Measurements from ENCODE around the gene TRIM71. TPM values are rescaled to one million over a fixed set of nuclear protein-coding genes. Genes with fewer than 3 reads are reported as not detected.

Gene TRIM71
- total RNA-seq, 2 donors from 2014 or later: 154 to 169 TPM

DNA sequence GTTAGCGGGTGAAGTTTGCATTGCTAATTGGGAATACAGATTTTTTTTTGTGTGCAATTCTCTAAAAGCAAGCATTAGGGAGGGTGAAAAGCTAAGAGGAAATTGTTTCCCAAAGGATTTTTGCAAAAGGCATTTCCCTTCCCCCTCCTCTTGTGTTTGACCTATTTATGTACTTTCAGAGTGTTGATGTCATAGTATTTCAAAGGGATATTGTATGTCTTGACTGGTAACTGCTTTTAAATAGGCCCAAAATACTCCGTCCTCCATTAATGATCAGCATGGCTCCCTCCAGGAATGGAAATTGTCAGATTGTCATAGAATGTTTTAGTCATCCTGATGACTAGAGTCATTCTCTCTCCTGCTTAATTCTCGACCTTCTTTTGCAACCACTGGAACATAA, 32.4 kb downstream of the TRIM71 start:
- no peak for DNase-seq
- H3K36me3 Mint-ChIP-seq (ENCODE audit: low read depth): peaks cover 24% of the 10 kb centered on the region
- Histone ChIP-seq H3K9me3 (ENCODE audit: control insufficient read depth, low read length) (no peaks in the 10 kb centered on the region), H3K4me1 (ENCODE audit: control insufficient read depth, insufficient read depth, low read length) (peaks cover 41% of the 10 kb centered on the region), H3K36me3 (ENCODE audit: control insufficient read depth, insufficient read depth, low read length) (peaks cover 6% of the 10 kb centered on the region), H3K4me3 (ENCODE audit: low read length) (no peak overlapping the region), H3K9ac (ENCODE audit: extremely low read depth, low read length, poor library complexity, severe bottlenecking) (no peak overlapping the region), H3K27me3 (ENCODE audit: control insufficient read depth, insufficient read depth, low read length, poor library complexity, severe bottlenecking) (no peaks in the 10 kb centered on the region), H3K27ac (ENCODE audit: low read depth, low read length) (peak overlapping the region; percentile 54)
- H3K4me3 Mint-ChIP-seq: peak overlapping the region; percentile 25
- peaks cover 79% of the 10 kb centered on the region for H3K4me1 Mint-ChIP-seq
- H3K27me3 Mint-ChIP-seq (ENCODE audit: insufficient read depth): no peaks in the 10 kb centered on the region
- WGBS, 2 experiments (ENCODE audit: insufficient coverage in 1 of 2, insufficient read length in 1 of 2): 71 to 79% methylated on average over 2 to 3 of the region's 3 CpGs
- TF ChIP-seq, protein P1, sequence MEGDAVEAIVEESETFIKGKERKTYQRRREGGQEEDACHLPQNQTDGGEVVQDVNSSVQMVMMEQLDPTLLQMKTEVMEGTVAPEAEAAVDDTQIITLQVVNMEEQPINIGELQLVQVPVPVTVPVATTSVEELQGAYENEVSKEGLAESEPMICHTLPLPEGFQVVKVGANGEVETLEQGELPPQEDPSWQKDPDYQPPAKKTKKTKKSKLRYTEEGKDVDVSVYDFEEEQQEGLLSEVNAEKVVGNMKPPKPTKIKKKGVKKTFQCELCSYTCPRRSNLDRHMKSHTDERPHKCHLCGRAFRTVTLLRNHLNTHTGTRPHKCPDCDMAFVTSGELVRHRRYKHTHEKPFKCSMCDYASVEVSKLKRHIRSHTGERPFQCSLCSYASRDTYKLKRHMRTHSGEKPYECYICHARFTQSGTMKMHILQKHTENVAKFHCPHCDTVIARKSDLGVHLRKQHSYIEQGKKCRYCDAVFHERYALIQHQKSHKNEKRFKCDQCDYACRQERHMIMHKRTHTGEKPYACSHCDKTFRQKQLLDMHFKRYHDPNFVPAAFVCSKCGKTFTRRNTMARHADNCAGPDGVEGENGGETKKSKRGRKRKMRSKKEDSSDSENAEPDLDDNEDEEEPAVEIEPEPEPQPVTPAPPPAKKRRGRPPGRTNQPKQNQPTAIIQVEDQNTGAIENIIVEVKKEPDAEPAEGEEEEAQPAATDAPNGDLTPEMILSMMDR (conservative IDR thresholded peaks at IDR 0.05): no peak
- peak overlapping the region; percentile 60 for H3K27ac Mint-ChIP-seq
- no peaks in the 10 kb centered on the region for H3K9me3 Mint-ChIP-seq

DNA sequence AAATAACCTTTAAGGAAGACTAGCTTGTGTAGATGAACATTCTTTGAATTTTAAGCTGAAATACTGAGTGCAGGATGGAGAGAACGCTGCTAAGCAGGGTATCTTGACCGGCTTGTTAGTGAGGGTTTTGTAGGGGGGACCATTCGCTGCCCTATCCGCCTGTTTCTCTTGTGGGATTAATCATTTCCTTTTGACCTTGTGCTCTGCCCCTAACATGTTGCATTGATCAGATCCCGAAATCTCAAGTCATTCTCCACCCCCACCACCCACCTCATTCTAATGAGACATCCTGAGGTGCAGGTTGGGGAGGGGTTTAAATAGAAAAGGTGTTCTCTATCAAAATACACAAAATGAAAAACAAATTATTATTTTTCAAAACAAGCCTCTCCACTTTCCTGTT, 32.8 kb downstream of the TRIM71 start:
- H3K27ac ChIP-seq (ENCODE audit: low read depth, low read length): peak overlapping the region; percentile 54

DNA sequence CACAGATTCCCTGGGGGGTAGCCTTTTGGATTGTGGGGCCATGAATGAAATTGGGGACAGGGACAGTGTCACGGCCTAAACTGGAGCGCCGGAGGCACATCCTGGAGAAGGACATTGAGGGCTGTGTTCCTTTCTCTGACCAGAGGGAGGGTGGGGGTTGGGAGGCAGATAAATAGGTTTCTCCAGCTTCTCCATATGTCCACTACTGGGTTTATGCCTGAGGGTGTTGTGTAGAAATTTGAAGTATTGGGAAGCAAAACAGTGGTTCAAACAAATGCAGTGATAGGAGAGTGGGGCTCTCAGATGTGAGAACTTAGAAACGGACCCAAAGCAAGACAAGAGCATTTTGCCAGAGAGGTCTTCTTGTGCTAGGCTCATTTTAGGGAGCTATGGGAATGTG, 34.3 kb downstream of the TRIM71 start:
- Histone ChIP-seq H3K9ac (ENCODE audit: extremely low read depth, low read length, poor library complexity, severe bottlenecking) (no peak overlapping the region), H3K27ac (ENCODE audit: low read depth, low read length) (peak overlapping the region; percentile 12), H3K4me3 (ENCODE audit: low read length) (no peak overlapping the region), H3K9me3 (ENCODE audit: control insufficient read depth, low read length) (no peaks in the 10 kb centered on the region), H3K4me1 (ENCODE audit: control insufficient read depth, insufficient read depth, low read length) (peaks cover 37% of the 10 kb centered on the region), H3K36me3 (ENCODE audit: control insufficient read depth, insufficient read depth, low read length) (peaks cover 10% of the 10 kb centered on the region), H3K27me3 (ENCODE audit: control insufficient read depth, insufficient read depth, low read length, poor library complexity, severe bottlenecking) (no peaks in the 10 kb centered on the region)
- no peaks in the 10 kb centered on the region for H3K9me3 Mint-ChIP-seq
- TF ChIP-seq, protein P1 (conservative IDR thresholded peaks at IDR 0.05): no peak
- H3K4me1 Mint-ChIP-seq: peaks cover 84% of the 10 kb centered on the region
- H3K36me3 Mint-ChIP-seq (ENCODE audit: low read depth): peaks cover 33% of the 10 kb centered on the region
- H3K27ac Mint-ChIP-seq: peak overlapping the region; percentile 79
- no peaks in the 10 kb centered on the region for H3K27me3 Mint-ChIP-seq (ENCODE audit: insufficient read depth)
- DNase-seq: no peak
- no peak overlapping the region for H3K4me3 Mint-ChIP-seq
- WGBS, 2 experiments (ENCODE audit: insufficient coverage in 1 of 2, insufficient read length in 1 of 2): 91 to 93% methylated on average over 1 to 4 of the region's 4 CpGs

More for the DNA sequence above, 32.8 kb downstream of the TRIM71 start:
- Mint-ChIP-seq H3K27ac (peak overlapping the region; percentile 60), H3K27me3 (ENCODE audit: insufficient read depth) (no peaks in the 10 kb centered on the region), H3K36me3 (ENCODE audit: low read depth) (peaks cover 28% of the 10 kb centered on the region), H3K4me1 (peaks cover 80% of the 10 kb centered on the region), H3K4me3 (peak overlapping the region; percentile 25), H3K9me3 (no peaks in the 10 kb centered on the region)
- TF ChIP-seq, protein P1 (conservative IDR thresholded peaks at IDR 0.05): no peak
- H3K4me3 ChIP-seq (ENCODE audit: low read length): no peak overlapping the region
- H3K36me3 ChIP-seq (ENCODE audit: control insufficient read depth, insufficient read depth, low read length): peaks cover 6% of the 10 kb centered on the region
- H3K9me3 ChIP-seq (ENCODE audit: control insufficient read depth, low read length): no peaks in the 10 kb centered on the region
- H3K9ac ChIP-seq (ENCODE audit: extremely low read depth, low read length, poor library complexity, severe bottlenecking): no peak overlapping the region
- no peaks in the 10 kb centered on the region for H3K27me3 ChIP-seq (ENCODE audit: control insufficient read depth, insufficient read depth, low read length, poor library complexity, severe bottlenecking)
- 33 to 52% methylated on average over 1 to 5 of the region's 5 CpGs for WGBS, 2 experiments (ENCODE audit: insufficient coverage in 1 of 2, insufficient read length in 1 of 2)
- peaks cover 37% of the 10 kb centered on the region for H3K4me1 ChIP-seq (ENCODE audit: control insufficient read depth, insufficient read depth, low read length)
- DNase-seq: no peak
